CD4-positive, alpha-beta T cell treated with Interleukin-4 for 4 hours (primary cell): ENCODE measurements around the gene LRRC32.

Experiments
- DNase-seq: peaks from one replicate; pipeline ENCODE4 v3.0.0-alpha.2; 2020

The LRRC32 gene

DNA sequence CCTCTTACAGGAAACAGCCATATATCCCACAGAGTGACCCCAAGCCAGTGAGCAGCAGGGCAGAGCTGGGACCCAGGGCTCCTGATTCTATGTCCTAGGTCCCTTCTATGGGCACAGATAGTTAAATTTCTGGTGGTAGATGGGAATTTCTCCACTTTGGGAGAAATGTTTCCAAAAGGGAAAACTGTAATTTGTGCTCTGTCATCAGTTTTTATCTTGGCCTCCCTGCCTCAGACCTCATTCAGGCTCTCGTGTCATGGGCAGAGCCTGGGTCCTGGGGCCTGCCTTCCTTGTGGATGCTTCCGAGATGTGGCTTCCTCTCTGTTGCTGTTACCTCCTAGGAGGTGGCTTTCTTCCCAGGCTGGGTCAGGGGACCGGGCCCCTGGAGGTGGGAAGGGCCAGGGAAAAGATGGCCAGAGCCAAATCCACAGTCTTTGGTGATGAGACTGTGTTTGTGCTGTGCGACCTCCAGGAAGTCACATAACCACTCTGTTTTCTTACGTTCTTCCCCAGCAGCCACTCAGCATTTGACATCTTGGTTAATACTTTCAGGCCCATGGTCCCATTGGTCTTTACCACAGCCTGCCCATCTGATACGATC lies 8.6 kb downstream of the LRRC32 start:
- DNase-seq, result no peak

DNA sequence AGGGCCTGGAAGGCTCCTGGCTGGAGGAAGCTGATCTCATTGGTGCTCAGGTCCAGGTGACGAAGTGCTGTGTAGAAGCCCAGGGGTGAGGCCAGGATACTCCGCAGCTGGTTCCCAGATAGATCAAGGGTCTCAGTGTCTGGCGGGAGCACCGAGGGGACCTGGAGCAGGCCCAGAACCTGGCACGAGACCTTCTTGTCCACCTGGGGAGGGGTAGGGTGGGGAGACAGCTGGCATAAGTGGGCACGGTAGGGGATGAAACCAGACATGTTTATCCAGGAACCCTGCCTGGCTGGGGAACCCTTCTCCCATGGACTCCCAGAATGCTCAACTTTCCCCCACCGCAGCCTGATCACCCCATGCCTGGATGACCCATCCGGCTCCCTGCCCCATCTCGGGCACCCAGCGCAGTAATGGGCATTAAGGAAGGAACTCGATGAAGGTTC lies 9.2 kb downstream of the LRRC32 start:
- no peak for DNase-seq

DNA sequence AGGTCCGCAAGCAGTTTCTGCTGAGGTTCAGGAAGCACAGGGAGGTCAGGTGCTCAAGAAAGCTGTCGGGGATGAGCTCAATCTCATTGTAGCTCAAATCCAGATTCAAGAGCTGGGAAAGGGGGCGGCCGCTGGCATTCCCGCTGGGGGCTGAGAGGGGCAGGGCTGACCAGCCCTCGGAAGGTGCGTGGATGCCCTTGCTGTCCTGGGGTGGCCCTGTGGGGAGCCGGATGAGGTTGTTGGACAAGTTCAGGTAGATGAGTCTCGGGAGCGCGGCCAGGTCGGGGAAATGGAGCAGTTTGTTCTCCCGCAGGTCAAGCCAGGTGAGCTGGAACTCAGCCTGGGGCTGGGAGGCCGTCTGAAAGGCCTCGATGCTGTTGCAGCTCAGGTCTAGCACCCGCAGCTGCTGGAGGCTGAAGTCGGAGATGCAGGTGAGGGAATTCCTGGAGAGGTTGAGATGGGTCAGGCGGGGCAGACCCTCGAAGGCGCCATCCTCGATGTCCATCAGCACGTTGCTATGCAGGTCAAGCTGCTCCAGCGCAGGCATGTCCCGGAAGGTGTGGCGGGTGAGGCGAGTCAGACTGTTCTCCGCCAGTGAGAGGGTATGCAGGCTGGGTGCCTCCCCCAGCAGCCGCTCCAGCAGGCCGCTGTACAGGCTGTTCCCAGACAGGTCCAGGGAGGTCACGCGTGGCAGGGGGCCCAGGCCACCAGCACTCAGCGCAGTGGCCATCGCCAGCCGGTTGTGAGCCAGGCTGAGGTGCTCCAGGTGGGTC lies 9.8 kb downstream of the LRRC32 start:
- no peak for DNase-seq

GRCh38 chr11:76659672-76660532 lies 10.6 kb downstream of the LRRC32 start:
- DNase-seq, result no peak

DNA sequence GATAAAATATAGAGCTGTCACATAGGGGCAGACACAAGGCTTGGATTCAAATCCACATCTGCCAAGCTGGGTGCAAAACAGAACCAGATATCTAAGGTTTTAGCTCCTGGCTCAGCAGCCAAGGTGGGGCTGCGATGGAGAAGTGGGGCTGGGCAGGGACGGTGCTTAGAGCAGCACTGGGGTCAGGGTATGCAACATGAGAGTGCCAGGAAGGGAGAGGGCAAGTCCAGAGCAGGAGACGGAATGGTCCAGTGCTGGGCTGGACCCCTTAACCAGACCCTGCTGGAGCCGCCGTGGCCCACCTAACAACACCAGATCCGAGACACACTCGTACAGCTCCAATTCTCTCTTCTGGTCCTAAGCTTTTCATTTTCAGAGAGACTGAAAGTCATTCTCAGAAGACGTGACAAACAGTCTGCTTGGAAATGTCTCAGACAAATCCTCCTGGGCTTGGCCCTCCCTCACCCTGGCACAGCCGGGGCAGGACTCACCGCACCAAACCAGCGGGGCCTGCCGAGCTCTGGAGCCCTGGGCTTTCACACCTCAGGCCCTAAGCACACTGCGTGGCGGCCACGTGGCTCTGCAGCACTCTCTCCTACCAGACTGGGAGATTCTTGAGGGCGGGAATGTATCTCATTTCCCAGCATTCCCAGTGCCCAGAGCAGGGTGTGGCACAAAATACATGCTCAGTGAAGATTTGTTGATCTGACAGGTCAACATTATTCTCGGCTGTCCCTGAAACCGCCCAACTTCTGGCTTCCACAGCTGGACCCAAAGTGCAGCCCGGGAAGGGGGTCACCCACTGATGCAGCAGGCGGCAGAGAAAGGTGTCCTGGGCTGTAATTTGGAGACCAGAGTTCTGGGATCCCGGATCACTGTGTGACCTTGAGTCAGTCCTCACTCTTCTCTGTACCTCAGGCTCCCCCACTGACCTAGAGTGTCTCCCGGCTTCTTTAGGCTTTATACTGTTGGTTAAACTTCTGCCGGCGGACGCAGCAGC lies 11.6 kb downstream of the LRRC32 start:
- no peak for DNase-seq

- no peak for DNase-seq
Observed at GRCh38 chr11:76658231-76658630, 12.3 kb downstream of the LRRC32 start.

- DNase-seq, result no peak
Observed at GRCh38 chr11:76657187-76658170, 13.1 kb downstream of the LRRC32 start.

- DNase-seq, result no peak
Observed at GRCh38 chr11:76656571-76657081, 13.9 kb downstream of the LRRC32 start.

DNA sequence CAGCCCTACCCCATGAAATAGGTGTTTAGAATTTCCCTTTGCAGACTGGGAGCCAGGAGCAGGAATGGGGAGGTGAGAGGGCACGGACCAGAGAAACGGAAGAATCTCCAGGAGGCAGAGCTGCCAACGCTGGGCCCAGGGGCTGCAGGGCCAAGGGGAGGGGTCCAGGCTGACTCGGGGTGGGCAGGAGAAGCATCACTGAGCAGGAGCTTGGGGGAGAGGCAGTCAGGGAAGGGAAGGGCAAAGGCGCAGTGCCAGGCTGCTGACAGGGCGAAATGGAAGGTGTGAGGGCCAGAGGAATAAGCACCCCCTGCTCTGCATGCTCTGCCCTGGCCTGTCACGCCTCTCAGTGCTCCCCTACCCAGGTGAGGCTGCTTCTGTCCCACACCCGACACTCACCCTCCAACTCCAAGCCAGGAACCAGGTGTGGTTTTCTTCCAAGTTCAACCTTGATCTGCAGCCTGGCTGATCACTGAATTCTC lies 14.5 kb downstream of the LRRC32 start:
- no peak for DNase-seq

GRCh38 chr11:76655501-76656049 lies 15.0 kb downstream of the LRRC32 start:
- DNase-seq, result no peak

DNA sequence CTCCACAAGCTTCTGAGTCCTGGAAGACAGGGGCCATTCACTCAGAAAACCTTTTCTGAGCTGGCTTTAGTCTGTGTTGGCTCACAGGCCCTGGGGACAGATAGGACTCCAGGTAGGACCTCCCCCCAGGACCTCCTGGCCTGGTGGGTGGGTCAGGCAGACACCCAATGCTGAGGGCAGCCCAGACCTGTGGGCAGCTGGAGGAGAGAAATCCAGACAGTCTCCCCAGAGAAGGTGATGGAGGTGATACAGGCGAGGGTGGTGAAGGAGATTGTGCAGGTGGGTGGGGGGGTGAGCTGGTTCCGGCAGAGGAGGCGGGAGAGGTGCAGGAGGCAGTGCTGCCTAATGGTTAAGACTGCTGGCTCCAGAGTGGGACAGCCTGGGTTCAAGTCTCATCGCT lies 15.6 kb downstream of the LRRC32 start:
- no peak for DNase-seq

DNA sequence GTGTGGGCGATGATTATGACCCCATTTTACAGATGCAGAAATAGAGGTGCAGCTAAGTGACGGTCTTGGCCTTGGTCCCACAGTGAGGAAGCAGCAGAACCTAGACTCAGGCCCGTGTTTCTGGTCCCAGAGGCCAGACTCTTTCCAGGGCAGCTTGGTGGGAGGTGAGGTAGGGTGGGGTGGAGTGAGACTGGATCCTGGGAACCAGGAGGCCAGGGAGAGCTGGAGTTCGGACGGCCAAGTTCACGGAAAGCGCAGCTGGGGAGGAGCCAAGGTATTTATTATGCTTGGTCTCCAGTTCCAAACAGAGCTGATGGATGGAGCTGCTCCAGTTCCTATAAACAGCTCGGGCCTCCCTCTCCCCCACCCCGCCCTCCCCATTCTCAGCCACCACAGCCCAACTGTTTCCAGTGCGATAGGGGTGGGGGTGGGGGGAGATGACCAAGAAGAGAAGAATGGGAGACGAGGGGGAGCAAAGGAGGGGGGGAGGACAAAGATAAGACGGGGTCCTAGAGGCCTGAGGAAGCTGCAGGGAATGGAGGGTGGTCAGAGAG lies 16.2 kb downstream of the LRRC32 start:
- DNase-seq, result no peak

GRCh38 chr11:76653674-76654284 lies 16.8 kb downstream of the LRRC32 start:
- no peak for DNase-seq

GRCh38 chr11:76653012-76653673 lies 17.4 kb downstream of the LRRC32 start:
- no peak for DNase-seq

- no peak for DNase-seq
Observed at GRCh38 chr11:76649851-76650372, 20.6 kb downstream of the LRRC32 start.

- no peak for DNase-seq
Observed at GRCh38 chr11:76649011-76649410, 21.5 kb downstream of the LRRC32 start.

GRCh38 chr11:76648061-76648460 lies 22.5 kb downstream of the LRRC32 start:
- no peak for DNase-seq

DNA sequence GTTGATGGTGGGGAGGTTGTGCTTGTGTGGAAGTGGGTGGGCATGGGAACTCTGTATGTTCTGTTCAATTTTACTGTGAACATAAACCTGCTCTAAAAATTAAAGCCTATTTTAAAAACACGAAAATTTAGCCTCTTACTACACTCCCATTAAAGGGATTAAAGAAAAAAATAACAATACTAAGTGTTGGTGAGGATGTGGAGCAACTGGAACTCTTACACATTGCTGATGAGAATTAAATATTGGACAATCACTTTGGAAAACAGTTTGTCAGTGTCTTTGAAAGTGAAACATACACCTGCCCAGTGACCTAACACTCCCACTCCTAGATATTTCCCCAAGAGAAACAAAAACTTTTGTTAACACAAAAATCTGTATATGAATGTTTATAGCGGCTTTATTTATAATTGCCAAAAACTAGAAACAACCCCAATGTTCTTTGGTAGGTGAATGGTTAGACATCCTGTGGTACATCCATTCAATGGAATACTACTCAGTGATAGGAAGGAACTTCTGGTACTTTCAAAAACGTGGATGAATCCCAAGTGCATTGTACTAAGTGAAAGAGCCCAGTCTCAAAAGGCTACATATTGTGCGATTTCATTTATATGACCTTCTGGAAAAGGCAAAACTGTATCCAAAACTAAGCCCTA lies 23.5 kb downstream of the LRRC32 start:
- no peak for DNase-seq
